Cardiac fibroblast (primary cell): ENCODE measurements around the gene POLR1E.
"Not testable (repeated sequence)": the region's sequence is repeated elsewhere in the genome, so short reads cannot be mapped to it uniquely, and the experiment has no call there.

Experiments used
- DNase-seq, 2 donors: peaks; one replicate each; pipeline versions ENCODE4 v3.0.0 to v3.0.0-alpha.2; 2010; ENCODE audit warnings: low read depth in 2 of 2
- H3K4me3 ChIP-seq, 2 donors: replicated peaks in 1 of 2; 1 replicate in 1 of 2; 2 replicates in 1 of 2; pipeline ENCODE4 v1.5.1; 2011; ENCODE audit warnings: low read depth in 2 of 2, low read length in 2 of 2, mild to moderate bottlenecking in 2 of 2, moderate library complexity in 1 of 2
- CTCF ChIP-seq: IDR thresholded peaks from one replicate; pipeline ENCODE4 v1.5.1; 2011; ENCODE audit warnings: low read depth, mild to moderate bottlenecking, low read length, inconsistent platforms

The POLR1E gene

GRCh38 chr9:37456817-37457216 is 28.9 kb upstream of the POLR1E start:
- TF ChIP-seq CTCF, result no peak
- DNase-seq, result no peak
- H3K4me3 ChIP-seq, result no peak overlapping the region

DNA sequence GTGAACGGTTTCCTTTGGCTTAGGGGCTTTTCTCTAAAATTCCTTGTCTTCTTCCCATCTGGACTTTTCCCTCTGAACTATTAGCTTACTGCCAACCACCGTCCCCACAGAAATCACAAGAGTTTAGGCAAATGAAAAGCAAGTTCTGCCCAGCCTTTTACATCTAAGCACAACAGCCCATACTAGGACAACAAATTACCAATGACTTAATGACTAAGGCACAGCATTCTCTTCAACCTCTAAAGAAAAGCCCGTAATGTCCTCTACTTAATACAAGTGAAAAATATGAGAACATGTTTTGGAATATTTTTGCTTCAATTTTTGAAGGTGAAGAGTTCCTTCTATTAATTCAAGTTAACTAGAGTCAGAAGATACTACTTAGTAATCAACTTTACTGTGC is 21.7 kb upstream of the POLR1E start:
- peak in 1 of 2 donors; percentile 22 for DNase-seq
- no peak for TF ChIP-seq CTCF
- H3K4me3 ChIP-seq, result peak overlapping the region; percentile 98

DNA sequence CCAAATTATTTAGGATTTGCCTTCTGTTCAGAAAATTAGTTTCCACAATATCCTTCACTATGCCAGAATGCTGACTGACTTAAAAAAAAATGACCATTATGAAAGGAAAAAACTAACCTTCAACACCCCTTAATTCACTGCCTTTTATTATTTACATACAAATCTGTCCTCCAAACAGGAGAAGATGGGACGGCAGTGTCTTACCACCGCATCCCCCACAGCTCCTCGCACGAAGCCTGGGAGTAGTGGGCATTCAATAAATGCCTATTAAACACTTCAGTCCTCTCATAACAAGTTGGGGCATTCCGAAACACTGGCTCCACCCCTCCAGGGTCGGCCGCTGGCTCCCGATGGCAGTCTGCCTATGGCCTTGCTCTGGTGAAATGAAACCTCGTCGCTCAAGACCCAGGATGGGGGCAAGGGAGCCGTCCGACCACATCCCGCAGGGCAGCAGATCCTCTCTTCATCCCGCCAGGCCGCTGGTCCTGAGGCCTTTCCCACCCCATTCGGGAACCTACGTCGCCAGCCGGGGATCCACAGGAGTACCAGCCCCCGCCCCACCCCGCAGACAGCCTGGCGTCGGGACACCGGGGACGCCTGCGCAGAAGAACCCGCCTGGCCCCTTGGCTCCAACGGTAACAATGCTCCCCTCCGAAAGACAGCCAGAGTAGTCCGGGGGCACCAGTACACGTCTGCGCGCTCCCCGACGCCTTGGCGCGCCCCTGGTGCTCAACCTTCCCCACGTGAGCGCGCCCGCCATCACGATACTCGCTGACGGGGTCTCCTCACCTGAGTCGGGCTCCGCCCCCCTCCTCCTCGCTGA is 21.1 kb upstream of the POLR1E start:
- TF ChIP-seq CTCF, result no peak
- peak; percentile 77 for DNase-seq
- peak overlapping the region; percentile 98 for H3K4me3 ChIP-seq

- peak within 1 kb of the TSS; percentile 98 for H3K4me3 ChIP-seq
- DNase-seq, result peak; percentile 100
- TF ChIP-seq CTCF, result no peak
Measured at GRCh38 chr9:37465249-37466036, 20.3 kb upstream of the POLR1E start, which contains the start of gene ZBTB5. Gene ZBTB5 (minus strand): TSS chr9:37465450. CDS start chr9:37442551, 22,899 bp downstream.

- DNase-seq, result peak; percentile 91 to 94
- TF ChIP-seq CTCF, result no peak
- peak overlapping the region; percentile 57 to 98 for H3K4me3 ChIP-seq
Measured at GRCh38 chr9:37466037-37466709, 19.6 kb upstream of the POLR1E start.

- not testable (repeated sequence) for DNase-seq, H3K4me3 ChIP-seq
Measured at GRCh38 chr9:37467530-37467929, 18.2 kb upstream of the POLR1E start.

GRCh38 chr9:37468620-37469019 is 17.1 kb upstream of the POLR1E start:
- no peak overlapping the region for H3K4me3 ChIP-seq
- no peak for TF ChIP-seq CTCF
- DNase-seq, result no peak
